Neural progenitor cell (in vitro differentiated cells): ENCODE results near the gene P2RX1. TPM values are rescaled to one million over a fixed set of nuclear protein-coding genes. Genes with fewer than 3 reads are reported as not detected.

ENCODE experiments used
- DNase-seq: peaks from one replicate; pipeline ENCODE4 v3.0.0-alpha.2; 2016; ENCODE audit warnings: low spot score
- H2AFZ ChIP-seq: fragments of 200-600 bp; sonication (generic); replicated peaks from 2 replicates; pipeline ENCODE4 v1.6.1; 2016; ENCODE audit warnings: antibody characterized with exemption
- H3F3A ChIP-seq: fragments of 200-600 bp; sonication (generic); 2 replicates; pipeline ENCODE4 v1.6.1; 2016; ENCODE audit warnings: antibody characterized with exemption, low read depth
- H3K27ac ChIP-seq: fragments of 200-600 bp; sonication (generic); 2 replicates; pipeline ENCODE4 v1.5.1; 2016; ENCODE audit warnings: mild to moderate bottlenecking
- H3K27me3 ChIP-seq: fragments of 200-600 bp; sonication (generic); 2 replicates; pipeline ENCODE4 v1.6.1; 2016; ENCODE audit warnings: mild to moderate bottlenecking, moderate library complexity
- H3K36me3 ChIP-seq: fragments of 200-600 bp; sonication (generic); 2 replicates; pipeline ENCODE4 v1.5.1; 2016
- H3K4me1 ChIP-seq: fragments of 200-600 bp; sonication (generic); 2 replicates; pipeline ENCODE4 v1.6.1; 2016; ENCODE audit warnings: mixed run types
- H3K4me2 ChIP-seq: fragments of 200-600 bp; sonication (generic); 2 replicates; pipeline ENCODE4 v1.6.1; 2016
- H3K4me3 ChIP-seq: fragments of 200-600 bp; sonication (generic); 2 replicates; pipeline ENCODE4 v1.5.1; 2016
- H3K79me2 ChIP-seq: fragments of 200-600 bp; sonication (generic); 2 replicates; pipeline ENCODE4 v1.6.1; 2016; ENCODE audit warnings: low read depth
- H3K9ac ChIP-seq: fragments of 200-600 bp; sonication (generic); 2 replicates; pipeline ENCODE4 v1.6.1; 2016
- H3K9me3 ChIP-seq: fragments of 200-600 bp; sonication (generic); 2 replicates; pipeline ENCODE4 v1.5.1; 2016; ENCODE audit warnings: low read depth
- H4K20me1 ChIP-seq: fragments of 200-600 bp; sonication (generic); 2 replicates; pipeline ENCODE4 v1.6.1; 2016; ENCODE audit warnings: low read depth
- H3K27ac Mint-ChIP-seq: 3 replicates; pipeline ENCODE4 v1.8.0; 2021; ENCODE audit warnings: mixed read lengths
- H3K27me3 Mint-ChIP-seq: 2 replicates; pipeline ENCODE4 v1.8.0; 2022; ENCODE audit warnings: low read depth, mild to moderate bottlenecking, inconsistent platforms, moderate library complexity, mixed read lengths; ENCODE audit not compliant: insufficient read depth
- H3K36me3 Mint-ChIP-seq: 3 replicates; pipeline ENCODE4 v1.8.0; 2021; ENCODE audit warnings: mixed read lengths
- H3K4me1 Mint-ChIP-seq: 3 replicates; pipeline ENCODE4 v1.8.0; 2021; ENCODE audit warnings: mixed read lengths
- H3K4me3 Mint-ChIP-seq: 3 replicates; pipeline ENCODE4 v1.8.0; 2021; ENCODE audit warnings: mild to moderate bottlenecking, moderate library complexity, mixed read lengths
- H3K9me3 Mint-ChIP-seq: 3 replicates; pipeline ENCODE4 v1.8.0; 2020; ENCODE audit warnings: mixed read lengths
- EZH2 ChIP-seq: fragments of 200-600 bp; sonication (generic); IDR thresholded peaks from 2 replicates; pipeline ENCODE4 v1.6.1; 2017; ENCODE audit warnings: antibody characterized with exemption, mild to moderate bottlenecking, moderate library complexity
- EZH2phosphoT487 ChIP-seq: fragments of 200-600 bp; sonication (generic); IDR thresholded peaks from 2 replicates; pipeline ENCODE4 v1.6.1; 2017; ENCODE audit warnings: antibody characterized with exemption
- total RNA-seq: library from RNA; depleted of rRNA; stranded (reverse); fragments of >200 nt; gene quantifications from 2 replicates; pipeline ENCODE4 v1.2.3, GENCODE V29; 2015; ENCODE audit warnings: low replicate concordance
- TF ChIP-seq, protein P1 (sequence below): fragments of 200-600 bp; sonication (generic); IDR thresholded peaks from 2 replicates; pipeline ENCODE4 v1.5.1; 2017; ENCODE audit warnings: antibody characterized with exemption, mild to moderate bottlenecking

Gene P2RX1
- total RNA-seq, 1 donor from 2014 or later = not detected

DNA sequence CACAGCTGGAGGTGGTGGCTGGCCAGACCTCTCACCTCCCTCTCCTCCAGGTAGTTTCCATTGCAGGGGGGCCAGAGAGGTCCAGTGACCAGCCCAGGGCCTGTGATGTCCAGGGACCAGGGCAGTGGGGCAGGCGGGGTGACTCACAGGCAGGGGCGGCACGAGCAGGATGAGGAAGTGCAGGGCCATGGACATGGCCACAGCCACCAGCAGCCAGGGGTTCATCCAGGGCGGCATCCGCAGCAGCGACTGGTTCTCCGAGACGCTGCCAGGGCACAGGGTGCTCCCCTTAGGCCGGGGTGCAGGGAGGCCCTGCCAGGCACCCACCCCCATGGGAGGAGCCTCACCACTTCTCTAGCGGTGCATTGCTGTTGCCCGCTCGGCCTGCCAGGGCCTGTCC is 12.9 kb upstream of the P2RX1 start:
- Mint-ChIP-seq H3K27ac (no peak overlapping the region), H3K4me1 (peaks cover 19% of the 10 kb centered on the region), H3K27me3 (peaks cover 9% of the 10 kb centered on the region), H3K4me3 (no peak overlapping the region), H3K9me3 (no peaks in the 10 kb centered on the region), H3K36me3 (no peaks in the 10 kb centered on the region)
- Histone ChIP-seq H3K27ac (no peak overlapping the region), H3K4me1 (no peaks in the 10 kb centered on the region), H3K9me3 (no peaks in the 10 kb centered on the region), H3K79me2 (no peaks in the 10 kb centered on the region), H3F3A (no peaks in the 10 kb centered on the region), H3K36me3 (no peaks in the 10 kb centered on the region), H3K9ac (no peak overlapping the region), H3K4me3 (no peak overlapping the region), H3K4me2 (no peak overlapping the region), H4K20me1 (no peaks in the 10 kb centered on the region), H2AFZ (no peak overlapping the region), H3K27me3 (no peaks in the 10 kb centered on the region)
- no peak for DNase-seq
- TF ChIP-seq, protein P1, sequence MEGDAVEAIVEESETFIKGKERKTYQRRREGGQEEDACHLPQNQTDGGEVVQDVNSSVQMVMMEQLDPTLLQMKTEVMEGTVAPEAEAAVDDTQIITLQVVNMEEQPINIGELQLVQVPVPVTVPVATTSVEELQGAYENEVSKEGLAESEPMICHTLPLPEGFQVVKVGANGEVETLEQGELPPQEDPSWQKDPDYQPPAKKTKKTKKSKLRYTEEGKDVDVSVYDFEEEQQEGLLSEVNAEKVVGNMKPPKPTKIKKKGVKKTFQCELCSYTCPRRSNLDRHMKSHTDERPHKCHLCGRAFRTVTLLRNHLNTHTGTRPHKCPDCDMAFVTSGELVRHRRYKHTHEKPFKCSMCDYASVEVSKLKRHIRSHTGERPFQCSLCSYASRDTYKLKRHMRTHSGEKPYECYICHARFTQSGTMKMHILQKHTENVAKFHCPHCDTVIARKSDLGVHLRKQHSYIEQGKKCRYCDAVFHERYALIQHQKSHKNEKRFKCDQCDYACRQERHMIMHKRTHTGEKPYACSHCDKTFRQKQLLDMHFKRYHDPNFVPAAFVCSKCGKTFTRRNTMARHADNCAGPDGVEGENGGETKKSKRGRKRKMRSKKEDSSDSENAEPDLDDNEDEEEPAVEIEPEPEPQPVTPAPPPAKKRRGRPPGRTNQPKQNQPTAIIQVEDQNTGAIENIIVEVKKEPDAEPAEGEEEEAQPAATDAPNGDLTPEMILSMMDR = no peak
- TF ChIP-seq EZH2 (no peak), EZH2phosphoT487 (no peak)

DNA sequence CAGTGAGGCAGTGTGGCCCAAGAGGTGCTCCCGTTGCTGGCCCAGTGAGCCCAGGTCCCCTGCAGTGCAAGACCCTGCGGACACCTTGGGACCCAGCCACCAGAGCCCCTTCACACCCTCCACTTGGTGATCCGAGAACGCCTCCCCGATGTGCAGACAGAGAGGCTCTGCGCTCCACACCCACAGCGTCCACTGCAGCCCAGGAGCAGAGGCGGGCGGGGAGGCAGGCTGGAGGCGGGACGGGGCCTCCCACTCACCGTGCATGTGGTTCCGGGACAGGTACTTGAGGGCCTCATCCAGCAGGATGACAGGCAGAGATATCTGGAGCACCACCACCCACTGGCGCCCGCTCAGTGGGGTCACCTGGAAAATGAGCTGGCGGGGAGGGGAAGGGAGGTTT is 12.1 kb upstream of the P2RX1 start:
- no peak overlapping the region for H2AFZ ChIP-seq
- H3F3A ChIP-seq = no peaks in the 10 kb centered on the region
- Mint-ChIP-seq H3K9me3 (no peaks in the 10 kb centered on the region), H3K4me1 (peaks cover 21% of the 10 kb centered on the region), H3K4me3 (no peak overlapping the region), H3K27ac (no peak overlapping the region), H3K27me3 (peaks cover 10% of the 10 kb centered on the region), H3K36me3 (no peaks in the 10 kb centered on the region)
- TF ChIP-seq EZH2 (no peak), EZH2phosphoT487 (no peak)
- TF ChIP-seq, protein P1 = no peak
- no peak overlapping the region for H3K27ac ChIP-seq
- no peaks in the 10 kb centered on the region for H3K36me3 ChIP-seq
- DNase-seq = no peak
- H3K9ac ChIP-seq = no peak overlapping the region
- H3K27me3 ChIP-seq = no peaks in the 10 kb centered on the region
- H3K4me2 ChIP-seq = no peak overlapping the region
- no peak overlapping the region for H3K4me3 ChIP-seq
- no peaks in the 10 kb centered on the region for H4K20me1 ChIP-seq
- no peaks in the 10 kb centered on the region for H3K4me1 ChIP-seq
- H3K79me2 ChIP-seq = no peaks in the 10 kb centered on the region
- no peaks in the 10 kb centered on the region for H3K9me3 ChIP-seq

DNA sequence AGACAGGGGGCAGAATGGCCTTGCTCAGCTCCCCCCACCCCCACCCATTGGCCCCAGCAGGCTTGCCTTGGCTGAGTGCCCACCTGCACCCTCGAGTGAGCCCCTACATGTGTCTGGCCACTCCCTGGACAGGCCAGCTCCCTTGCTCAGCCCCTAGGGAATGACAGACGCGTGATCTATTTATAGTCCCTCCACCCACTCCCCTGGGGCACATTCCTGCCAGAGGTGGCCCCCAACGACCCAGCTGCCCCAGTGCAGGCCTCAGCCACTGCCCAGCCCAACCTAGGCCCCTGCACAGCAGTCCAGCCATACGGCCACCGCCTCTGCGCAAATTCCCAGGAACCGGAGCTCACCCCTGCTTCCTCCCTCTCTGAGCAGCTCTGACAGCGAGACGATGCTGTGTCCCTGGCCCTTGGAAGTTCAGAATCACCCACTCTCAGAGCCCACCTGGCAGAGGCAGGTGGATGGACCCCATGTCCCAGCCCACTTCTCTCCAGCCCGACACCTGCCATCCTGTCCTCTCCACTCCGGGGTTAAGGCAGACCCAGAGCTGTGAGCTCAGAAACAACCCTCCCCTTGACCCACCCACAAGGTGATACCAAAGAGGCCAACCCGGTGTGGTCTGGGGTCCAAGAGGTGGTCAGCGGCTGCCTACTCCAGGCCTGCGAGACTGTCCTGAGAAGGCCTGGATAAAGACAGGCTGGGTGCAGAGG is 11.5 kb upstream of the P2RX1 start:
- Histone ChIP-seq H3K27me3 (no peaks in the 10 kb centered on the region), H3K79me2 (no peaks in the 10 kb centered on the region), H3K27ac (no peak overlapping the region), H2AFZ (no peak overlapping the region), H4K20me1 (no peaks in the 10 kb centered on the region), H3F3A (no peaks in the 10 kb centered on the region), H3K36me3 (no peaks in the 10 kb centered on the region), H3K9ac (no peak overlapping the region), H3K4me2 (no peak overlapping the region), H3K4me3 (no peak overlapping the region), H3K4me1 (no peaks in the 10 kb centered on the region), H3K9me3 (no peaks in the 10 kb centered on the region)
- TF ChIP-seq EZH2phosphoT487 (no peak), EZH2 (no peak)
- TF ChIP-seq, protein P1 = no peak
- H3K4me1 Mint-ChIP-seq = peaks cover 21% of the 10 kb centered on the region
- H3K27ac Mint-ChIP-seq = peak overlapping the region; percentile 25
- no peak for DNase-seq
- H3K36me3 Mint-ChIP-seq = no peaks in the 10 kb centered on the region
- no peak overlapping the region for H3K4me3 Mint-ChIP-seq
- H3K27me3 Mint-ChIP-seq = peaks cover 12% of the 10 kb centered on the region
- no peaks in the 10 kb centered on the region for H3K9me3 Mint-ChIP-seq
